ENCODE data around the gene IFITM5. TPM values are rescaled to one million over a fixed set of nuclear protein-coding genes. Genes with fewer than 3 reads are reported as not detected.

Gene IFITM5
- total and polyA plus RNA-seq, 9 of the 15 experiments (the other 6 are each of a cell fraction or from before 2014, with no cell fraction given), result 0.19 TPM; not detected in 8

GRCh38 chr11:282171-282570 lies 17.2 kb downstream of the IFITM5 start:
- H3K9me1 ChIP-seq (ENCODE audit: control insufficient read depth, insufficient read depth, low read length), result no peaks in the 10 kb centered on the region
- no peak for DNase-seq (ENCODE audit: extremely low read depth in 1 of 4, low spot score in 3 of 4)
- no peak overlapping the region for H3K27ac ChIP-seq (ENCODE audit: extremely low read depth, low read depth, low read length)
- H3K9ac ChIP-seq (ENCODE audit: insufficient read depth in 1 of 2, low read depth in 2 of 2, low read length in 2 of 2), result peak overlapping the region in 1 of 2 experiments; percentile 75; a peak in 1 of 4 replicates
- H2AFZ ChIP-seq (ENCODE audit: low read depth, low read length), result no peak overlapping the region
- POLR2A ChIA-PET, result interaction anchor here (1.0 kb wide), 2 partner anchors 11 to 73 kb away, joined by 3 read pairs; no protein-coding TSS in a partner anchor
- H3K4me2 ChIP-seq (ENCODE audit: insufficient read depth, low read length), result no peak overlapping the region
- no peak for TF ChIP-seq POLR2A (conservative IDR thresholded peaks at IDR 0.05)
- TF ChIP-seq MTA1 (IDR thresholded peaks at IDR 0.05; ENCODE audit: borderline replicate concordance), result no peak
- TF ChIP-seq ATF3 (IDR thresholded peaks at IDR 0.05), result no peak
- no peak for TF ChIP-seq ATF3 (CRISPR knock-in tag; conservative IDR thresholded peaks at IDR 0.05)
- TF ChIP-seq CSDE1 (IDR thresholded peaks at IDR 0.05), result no peak
- no peak for TF ChIP-seq ZKSCAN1 (IDR thresholded peaks at IDR 0.05; ENCODE audit: low read depth, low read length)
- TF ChIP-seq PREB (CRISPR knock-in tag; IDR thresholded peaks at IDR 0.05), result no peak
- TF ChIP-seq HNRNPLL (IDR thresholded peaks at IDR 0.05; ENCODE audit: low read depth, low read length, poor library complexity, severe bottlenecking), result no peak
- no peak for TF ChIP-seq ZBTB33 (CRISPR knock-in tag; IDR thresholded peaks at IDR 0.05)
- no peak for TF ChIP-seq TBP (optimal IDR thresholded peaks at IDR 0.05; ENCODE audit: low read depth, low read length)
- no peak for TF ChIP-seq E4F1 (CRISPR knock-in tag; IDR thresholded peaks at IDR 0.05; ENCODE audit: borderline replicate concordance)
- TF ChIP-seq NFIX (CRISPR knock-in tag; IDR thresholded peaks at IDR 0.05; ENCODE audit: low read depth), result no peak
- no peak for TF ChIP-seq EP300 (IDR thresholded peaks at IDR 0.05; ENCODE audit: low read length)
- TF ChIP-seq ZNF175 (CRISPR knock-in tag; IDR thresholded peaks at IDR 0.05; ENCODE audit: low read depth), result no peak
- no peak for TF ChIP-seq ETV6 (IDR thresholded peaks at IDR 0.05; ENCODE audit: borderline replicate concordance in 1 of 2, low read depth in 2 of 2, low read length in 1 of 2)
- TF ChIP-seq ETV6 (CRISPR knock-in tag; IDR thresholded peaks at IDR 0.05; ENCODE audit: borderline replicate concordance), result no peak
- no peak for TF ChIP-seq ATF1 (CRISPR knock-in tag; IDR thresholded peaks at IDR 0.05)
- TF ChIP-seq ATF1 (tag; IDR thresholded peaks at IDR 0.05), result no peak
- no peaks in the 10 kb centered on the region for H3K27me3 ChIP-seq (ENCODE audit: control insufficient read depth in 2 of 2, insufficient read depth in 2 of 2, low read length in 2 of 2)
- WGBS (ENCODE audit: insufficient coverage, low coverage, missing lambda C conversion rate), result 61% methylated on average over 4 of the region's 4 CpGs
- H3K4me3 ChIP-seq, result no peak overlapping the region
- FAIRE-seq, result no peak
- ATAC-seq, result no peak
- peaks cover 20 to 66% of the 10 kb centered on the region in 2 experiments for H3K4me1 ChIP-seq (replicated peaks in 1 of 2; ENCODE audit: control insufficient read depth in 2 of 2, insufficient read depth in 2 of 2, low read length in 2 of 2)
- H3K79me2 ChIP-seq (ENCODE audit: control insufficient read depth, insufficient read depth, low read length), result peaks cover 3% of the 10 kb centered on the region; the same call in 2 of the 3 replicates
- CTCF ChIA-PET (ENCODE audit: low intra/inter-chr PET ratio), result no interaction called here
- no peaks in the 10 kb centered on the region for H4K20me1 ChIP-seq (replicated peaks; ENCODE audit: control insufficient read depth, insufficient read depth, low read length)
- BruUV-seq (replicated peaks), result no TSS peak
- H3K9me3 ChIP-seq (replicated peaks; ENCODE audit: control insufficient read depth, insufficient read depth, low read depth, low read length), result no peaks in the 10 kb centered on the region; the same call in 1 of the 2 replicates
- in situ Hi-C loops (cut with MboI) (no loop called here), intact Hi-C loops (cut with micrococcal nuclease) (no loop called here)
- peaks cover 3% of the 10 kb centered on the region; the same call in 1 of the 3 replicates for H3K36me3 ChIP-seq (ENCODE audit: control insufficient read depth, insufficient read depth, low read length)

All from K562 (cell line).